ENCODE measurements around the gene RFTN1.

The RFTN1 gene

DNA sequence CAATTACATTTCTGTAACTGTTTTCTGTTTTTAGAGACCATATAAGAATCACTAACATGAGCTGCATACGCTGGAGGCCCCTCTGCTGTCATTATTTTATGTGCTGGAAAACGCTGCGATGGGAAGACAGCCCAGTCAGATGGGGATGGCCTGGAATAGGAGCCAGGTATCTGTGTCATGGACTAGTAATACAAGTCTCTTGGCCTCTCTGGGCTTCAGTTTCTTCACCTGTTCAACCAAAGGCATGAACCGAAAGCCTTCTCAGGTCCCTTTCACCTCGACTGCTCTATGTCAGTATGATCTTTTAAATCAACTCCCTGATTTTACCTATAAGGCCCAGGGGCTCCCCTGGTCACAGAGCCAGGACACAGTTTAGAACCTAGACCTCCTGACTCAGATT lies 14.6 kb upstream of the RFTN1 start:
- no peak for TF ChIP-seq CTCF (IDR thresholded peaks at IDR 0.05; ENCODE audit: borderline replicate concordance, insufficient read depth, low read depth, low read length)
- no peak overlapping the region for H3K4me3 ChIP-seq (ENCODE audit: low read depth, low read length)

- no peak for TF ChIP-seq CTCF (IDR thresholded peaks at IDR 0.05; ENCODE audit: borderline replicate concordance, insufficient read depth, low read depth, low read length)
- H3K4me3 ChIP-seq (ENCODE audit: low read depth, low read length): no peak overlapping the region
Measured at GRCh38 chr3:16524196-16524595, 10.7 kb upstream of the RFTN1 start.

DNA sequence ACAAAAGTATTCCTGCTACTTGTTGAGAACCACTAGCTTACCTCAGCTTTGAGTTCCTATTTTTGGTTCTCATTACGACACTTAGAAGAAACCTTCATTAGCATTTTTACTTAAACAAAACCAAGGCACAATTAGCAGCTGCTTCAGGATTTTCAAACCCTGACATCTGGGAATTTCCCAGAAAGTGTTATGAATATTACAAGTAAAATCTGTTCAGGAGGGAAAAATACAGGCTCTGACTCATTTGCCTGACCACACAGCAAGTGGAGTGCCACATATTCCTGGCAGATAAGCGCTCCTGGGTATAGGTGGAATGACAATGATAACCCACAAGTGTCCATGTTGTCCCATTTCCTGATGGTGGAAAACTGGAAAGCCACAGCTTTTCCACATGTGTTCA lies 10.3 kb upstream of the RFTN1 start:
- TF ChIP-seq CTCF (IDR thresholded peaks at IDR 0.05; ENCODE audit: borderline replicate concordance, insufficient read depth, low read depth, low read length): no peak

GRCh38 chr3:16522834-16523233 lies 9.3 kb upstream of the RFTN1 start:
- TF ChIP-seq CTCF (IDR thresholded peaks at IDR 0.05; ENCODE audit: borderline replicate concordance, insufficient read depth, low read depth, low read length): no peak
- H3K4me3 ChIP-seq (ENCODE audit: low read depth, low read length): no peak overlapping the region

More for the DNA sequence above, 10.3 kb upstream of the RFTN1 start:
- no peak overlapping the region for H3K4me3 ChIP-seq (ENCODE audit: low read depth, low read length)

DNA sequence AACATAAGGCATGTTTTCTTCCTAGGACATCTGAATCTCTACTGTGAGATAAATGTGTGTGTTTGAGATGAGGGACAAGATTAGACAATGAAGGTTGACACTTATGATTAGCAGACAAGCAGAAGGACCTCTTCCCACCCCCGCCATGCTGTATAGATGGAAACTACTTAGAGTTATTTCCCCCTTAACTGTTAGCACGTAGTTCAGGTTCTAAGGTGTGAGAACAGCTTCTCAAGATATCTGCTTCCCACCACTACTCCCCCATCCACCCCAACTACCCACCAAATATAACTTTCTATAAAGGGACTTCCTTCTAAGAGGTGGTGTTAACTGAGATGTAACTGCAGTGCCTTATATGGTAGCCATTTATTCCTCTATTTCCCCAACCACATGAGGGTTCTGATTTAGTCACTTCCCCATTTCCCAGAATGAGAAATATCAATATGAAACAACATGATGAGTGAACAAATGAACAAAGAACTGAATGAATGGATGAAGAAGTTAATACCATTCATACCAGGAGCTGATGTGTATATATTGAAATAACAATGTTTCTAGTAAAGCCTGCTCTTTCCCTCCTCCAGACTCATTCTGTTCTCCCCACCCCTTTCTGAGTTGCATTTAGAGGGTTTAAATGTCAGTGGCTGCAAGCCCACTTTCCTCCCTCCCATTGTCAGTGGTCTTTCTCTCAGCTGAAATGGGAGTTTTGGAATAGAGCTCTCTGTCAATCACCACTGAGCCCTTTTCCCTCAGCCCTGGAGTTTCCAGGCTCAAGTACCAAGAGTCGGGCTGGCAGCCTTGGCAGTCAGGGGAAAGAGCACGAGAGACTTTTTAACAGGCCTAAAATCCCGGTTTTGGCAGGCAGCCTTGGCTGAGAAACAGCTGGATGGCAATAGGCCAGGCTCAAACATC lies 7.7 kb upstream of the RFTN1 start:
- no peak for TF ChIP-seq CTCF (IDR thresholded peaks at IDR 0.05; ENCODE audit: borderline replicate concordance, insufficient read depth, low read depth, low read length)
- H3K4me3 ChIP-seq (ENCODE audit: low read depth, low read length): no peak overlapping the region

- H3K4me3 ChIP-seq (ENCODE audit: low read depth, low read length): no peak overlapping the region
- TF ChIP-seq CTCF (IDR thresholded peaks at IDR 0.05; ENCODE audit: borderline replicate concordance, insufficient read depth, low read depth, low read length): no peak
Measured at GRCh38 chr3:16520241-16520969, 6.9 kb upstream of the RFTN1 start.
